Measurements from ENCODE around the gene SPOCK3.
"Not testable (repeated sequence)": the region's sequence is repeated elsewhere in the genome, so short reads cannot be mapped to it uniquely, and the experiment has no call there.

The SPOCK3 gene

DNA sequence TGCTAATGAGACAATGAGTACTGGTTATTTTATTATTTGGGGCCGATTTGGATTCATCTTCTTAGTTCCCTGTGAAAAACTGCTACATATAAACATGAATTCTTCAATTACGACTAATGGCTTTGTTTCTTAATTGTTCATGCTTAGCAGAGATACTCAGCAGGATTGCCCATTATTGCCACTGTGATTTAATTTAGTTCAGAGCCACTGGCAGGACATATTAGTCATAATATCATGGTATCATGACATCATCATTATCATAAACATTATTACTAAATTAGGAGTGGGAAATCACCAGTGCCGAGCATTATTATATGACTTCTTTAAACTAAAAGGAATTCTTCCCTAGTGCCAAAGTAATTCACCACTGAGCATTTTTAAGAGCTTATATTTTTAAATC is 201.4 kb downstream of the SPOCK3 start:
- DNase-seq, result no peak

DNA sequence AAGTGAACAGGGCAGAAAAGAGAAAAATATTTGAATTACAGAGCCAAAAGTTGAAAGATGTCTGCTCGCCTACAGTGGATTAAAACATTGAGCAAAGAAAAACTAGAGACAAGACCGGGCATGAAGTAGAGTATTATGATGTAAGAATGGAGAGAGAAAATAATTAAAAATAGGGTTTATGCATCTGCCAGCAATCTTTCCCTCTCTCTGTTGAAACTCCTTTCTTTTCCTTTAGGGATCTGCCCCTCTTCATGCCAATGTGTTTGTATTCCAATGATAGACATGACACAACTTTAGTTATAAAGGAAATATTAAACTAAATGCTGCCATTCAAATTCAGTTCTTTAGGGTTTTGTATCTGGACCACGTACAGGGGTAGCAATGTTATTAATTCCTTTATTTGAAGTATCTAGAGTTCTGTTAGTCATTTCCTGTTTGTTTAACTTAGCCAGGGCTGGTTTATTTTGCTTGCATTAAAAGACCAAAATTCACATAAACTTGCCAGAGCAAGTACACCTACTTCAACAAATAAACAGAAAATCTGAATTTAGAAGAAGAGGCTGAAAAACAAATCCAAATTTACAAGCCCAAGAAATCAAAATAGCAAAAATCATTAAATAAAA is 202.6 kb downstream of the SPOCK3 start:
- DNase-seq, result no peak

DNA sequence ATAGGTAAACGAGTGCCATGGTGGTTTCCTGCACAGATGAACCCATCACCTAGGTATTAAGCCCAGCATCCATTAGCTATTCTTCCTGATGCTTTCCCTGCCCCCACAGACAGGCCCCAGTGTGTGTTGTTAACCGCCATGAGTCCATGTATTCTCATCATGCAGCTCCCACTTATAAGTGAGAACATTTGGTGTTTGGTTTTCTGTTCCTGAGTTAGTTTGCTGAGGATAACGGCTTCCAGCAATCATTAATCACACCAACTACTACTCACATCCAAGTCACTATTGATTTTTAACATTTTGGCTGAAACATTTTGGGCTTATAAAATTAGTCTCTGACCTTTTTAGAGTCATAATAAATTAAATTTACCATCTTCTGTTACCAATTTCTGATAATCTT is 205.3 kb downstream of the SPOCK3 start:
- DNase-seq, result no peak

DNA sequence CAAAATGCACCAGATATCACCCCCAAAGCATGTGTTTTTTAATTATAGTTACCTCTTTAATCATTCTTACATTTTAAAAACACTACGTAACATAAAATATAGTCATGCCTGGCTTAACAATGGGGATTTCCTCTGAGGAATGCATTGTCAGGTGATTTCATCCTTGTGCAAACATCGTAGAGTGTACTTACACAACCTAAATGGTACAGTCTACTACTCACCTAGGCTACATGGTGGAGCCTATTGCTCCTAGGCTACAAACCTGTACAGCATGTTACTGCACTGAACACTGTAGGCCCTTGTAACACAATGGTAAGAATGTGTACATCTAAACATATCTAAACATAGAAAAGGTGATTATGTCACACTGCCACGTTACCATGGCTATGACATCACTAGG is 208.6 kb downstream of the SPOCK3 start:
- no peak for DNase-seq

DNA sequence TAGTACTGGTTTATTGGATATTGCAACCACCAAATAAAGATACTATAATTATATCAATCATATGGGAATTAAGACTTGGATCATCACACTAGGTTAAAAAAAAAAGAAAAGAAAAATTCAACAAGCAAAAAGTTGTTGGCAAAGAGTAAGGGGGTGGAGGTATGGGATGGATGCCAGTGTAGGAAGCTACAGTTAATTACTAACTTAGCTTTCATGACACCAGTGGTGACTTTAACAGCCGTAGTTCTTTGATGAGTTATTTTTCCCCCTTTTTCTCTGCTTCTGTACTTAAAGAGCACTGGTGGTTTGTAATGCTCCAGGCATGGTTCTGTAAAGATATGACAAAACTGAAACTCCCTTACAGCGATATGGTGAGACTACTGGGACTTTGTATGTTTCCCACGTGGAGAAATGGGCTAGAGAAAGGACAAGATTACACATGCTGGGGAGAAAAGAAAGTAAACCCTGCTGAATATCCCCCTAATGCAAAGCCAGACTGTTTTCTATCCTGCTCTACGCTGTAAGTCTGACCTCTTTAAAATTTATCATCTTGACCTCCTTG is 210.8 kb downstream of the SPOCK3 start:
- no peak for DNase-seq

DNA sequence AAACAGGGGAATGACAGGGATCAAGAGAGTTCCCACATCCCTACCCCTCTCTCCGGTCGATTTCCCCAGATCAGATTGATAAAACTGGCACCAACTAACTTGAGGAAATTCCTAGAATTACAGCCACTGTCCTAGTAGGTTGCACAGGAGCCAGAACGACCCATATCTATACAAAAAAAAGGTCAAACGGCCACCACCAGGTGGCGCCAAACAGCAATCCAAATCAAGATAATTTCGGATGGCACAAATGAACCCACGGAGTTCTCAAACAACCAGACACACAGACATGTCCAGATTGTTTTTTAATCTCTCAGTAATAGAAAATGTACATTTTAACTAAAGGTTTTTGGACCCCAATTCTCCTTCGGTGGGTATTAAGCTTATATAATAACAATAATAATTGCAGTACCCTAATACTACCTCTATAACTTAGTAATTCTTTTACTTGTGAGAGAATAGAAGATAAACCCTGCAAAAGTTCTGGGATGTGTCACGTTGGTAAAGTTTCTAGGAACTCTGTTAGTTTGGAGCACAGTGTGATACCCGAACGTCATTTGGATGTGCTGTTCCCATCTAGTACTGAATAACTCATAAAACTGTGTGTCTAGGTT is 212.6 kb downstream of the SPOCK3 start:
- peak; percentile 17 for DNase-seq

DNA sequence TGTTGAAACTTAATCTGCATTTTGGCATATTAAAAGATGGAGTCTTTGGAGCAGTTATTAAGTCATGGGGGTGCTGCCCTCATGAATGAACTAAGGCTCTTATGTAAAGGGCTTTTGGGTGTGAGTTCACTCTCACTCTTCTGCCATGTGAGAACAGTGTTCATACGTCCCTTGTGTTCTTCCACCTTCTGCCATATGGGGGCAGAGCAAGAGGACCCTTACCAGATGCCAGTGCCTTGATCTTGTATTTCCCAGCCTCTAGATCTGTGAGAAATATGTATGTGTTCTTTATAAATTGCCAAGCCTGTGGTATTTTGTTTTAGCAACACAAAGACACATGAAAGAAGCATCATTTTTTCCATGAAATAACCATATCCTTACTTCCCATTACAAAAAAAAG is 213.9 kb downstream of the SPOCK3 start:
- no peak for DNase-seq

DNA sequence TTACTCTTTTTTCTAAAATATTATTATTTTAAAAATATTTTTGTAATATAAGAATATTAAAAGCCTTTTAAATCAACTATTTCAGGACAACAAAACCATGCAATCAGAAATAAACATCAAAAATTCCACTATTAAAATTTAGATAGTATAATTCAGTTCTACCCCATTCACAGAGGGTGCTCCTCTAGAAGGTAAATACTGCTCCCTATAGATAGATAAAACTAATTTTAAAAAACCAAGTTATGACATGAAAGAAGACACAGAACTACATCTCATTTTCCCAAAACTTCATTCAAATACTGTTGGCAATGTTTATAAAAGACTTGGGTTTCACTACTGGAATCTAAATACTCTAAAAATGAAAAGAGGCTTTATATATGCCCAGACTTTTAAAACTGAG is 219.3 kb downstream of the SPOCK3 start:
- DNase-seq, result no peak

DNA sequence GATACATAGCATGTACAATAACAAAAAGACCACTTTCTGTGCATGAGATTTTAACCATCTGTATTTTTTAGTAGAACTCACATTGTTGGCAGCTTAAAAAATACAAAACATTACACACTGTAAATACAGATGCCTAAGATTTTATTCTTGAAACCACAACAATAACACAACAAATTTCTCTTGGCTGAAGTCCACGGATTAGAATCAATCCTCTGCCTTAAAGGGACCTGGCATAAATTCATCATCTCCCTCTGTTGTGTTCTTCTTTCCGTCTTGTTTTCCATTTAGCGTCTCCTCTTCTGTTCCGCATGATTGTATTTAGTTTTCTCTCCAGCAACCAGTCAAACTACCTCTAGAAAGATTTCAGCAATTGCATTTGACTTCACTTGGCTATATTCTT is 231.0 kb downstream of the SPOCK3 start:
- DNase-seq, result no peak

DNA sequence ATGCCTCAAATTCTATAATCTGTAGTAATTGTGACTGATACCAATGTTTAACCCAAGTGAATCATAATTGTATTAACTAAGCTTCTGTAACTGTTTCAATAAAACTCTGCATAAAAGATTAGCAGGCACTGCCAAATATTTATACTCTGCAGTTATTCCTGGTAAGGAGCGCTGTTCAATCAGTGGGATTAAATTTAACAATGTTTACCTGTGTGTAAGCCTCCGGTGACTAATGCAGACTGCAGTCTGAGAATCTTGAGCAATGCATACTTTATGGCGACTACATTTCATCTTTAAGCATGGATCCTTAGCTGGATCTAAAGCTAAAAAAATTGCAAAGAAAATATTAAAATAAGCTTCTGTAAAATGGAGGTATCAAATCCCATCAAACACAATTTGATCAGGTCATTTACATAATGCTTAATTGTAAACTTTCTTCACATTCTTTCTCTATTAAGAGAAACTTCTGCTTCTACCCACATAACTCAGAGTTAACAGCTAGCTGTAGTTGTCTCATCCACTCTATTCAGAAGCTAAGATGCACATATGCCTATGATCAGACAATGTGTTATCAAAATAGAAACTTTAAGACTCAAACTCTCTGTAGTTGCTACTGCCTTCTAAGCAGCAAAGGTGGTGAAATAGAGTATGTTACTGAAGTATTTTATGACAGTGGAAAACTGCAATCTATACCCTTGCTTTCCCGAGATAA is 234.0 kb downstream of the SPOCK3 start:
- DNase-seq, result no peak

DNA sequence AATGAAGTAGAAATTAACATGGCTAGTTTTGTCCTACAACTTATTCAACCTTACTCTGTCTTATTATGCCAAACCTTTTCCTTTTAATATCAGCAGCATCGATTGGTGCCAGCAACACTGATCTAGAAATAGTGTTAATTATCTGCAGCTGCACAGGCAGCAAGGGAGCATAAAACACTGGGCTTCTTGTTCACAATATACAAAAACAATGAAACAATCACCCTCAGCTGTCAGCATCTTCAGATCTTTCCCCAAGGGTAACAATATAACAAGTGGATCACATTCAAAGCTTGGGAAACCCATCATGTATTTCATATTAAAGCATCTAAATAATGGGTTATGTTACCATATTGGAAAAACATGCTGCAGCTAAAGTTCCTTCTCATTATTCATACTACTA is 238.1 kb downstream of the SPOCK3 start:
- no peak for DNase-seq

DNA sequence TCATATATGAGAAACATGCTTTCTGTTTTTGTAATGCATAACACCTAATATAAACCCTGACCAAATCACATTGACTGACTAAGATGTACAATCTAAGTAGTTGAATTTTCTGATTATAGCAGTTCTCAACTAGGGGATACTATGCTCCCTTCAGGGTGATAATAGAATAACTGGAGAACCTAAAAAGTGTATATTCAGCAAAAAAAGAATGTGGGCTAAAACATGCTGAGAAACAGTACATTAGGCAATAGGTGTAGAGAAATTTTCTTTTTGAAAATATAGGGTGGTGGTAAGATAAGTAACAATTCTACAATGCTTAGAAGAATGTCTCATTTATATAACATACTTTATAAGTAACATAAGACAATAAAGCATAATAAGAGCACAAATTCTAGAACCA is 239.6 kb downstream of the SPOCK3 start:
- DNase-seq, result no peak

DNA sequence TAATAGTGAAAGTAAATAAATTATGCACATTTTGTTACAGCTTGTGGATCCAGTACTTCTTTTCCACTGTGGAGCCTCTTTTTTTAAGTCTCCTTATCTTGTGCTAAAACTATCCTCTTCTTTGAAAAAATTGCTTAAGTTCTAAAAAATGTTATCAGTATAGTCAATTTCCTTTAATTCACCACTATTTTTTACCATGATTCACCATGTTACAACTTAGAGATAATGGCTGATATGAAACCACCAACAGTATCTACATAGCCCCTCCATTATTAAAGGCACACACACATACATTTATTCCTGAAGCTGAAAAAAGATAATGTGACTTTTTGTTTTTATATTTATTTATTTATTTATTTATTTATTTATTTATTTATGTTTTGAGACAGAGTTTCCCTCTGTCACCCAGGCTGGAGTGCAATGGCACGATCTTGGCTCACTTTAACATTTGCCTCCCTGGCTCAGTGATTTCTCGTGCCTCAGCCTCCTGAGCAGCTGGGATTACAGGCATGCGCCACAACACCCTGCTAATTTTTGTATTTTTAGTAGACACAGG is 243.2 kb downstream of the SPOCK3 start:
- no peak for DNase-seq

DNA sequence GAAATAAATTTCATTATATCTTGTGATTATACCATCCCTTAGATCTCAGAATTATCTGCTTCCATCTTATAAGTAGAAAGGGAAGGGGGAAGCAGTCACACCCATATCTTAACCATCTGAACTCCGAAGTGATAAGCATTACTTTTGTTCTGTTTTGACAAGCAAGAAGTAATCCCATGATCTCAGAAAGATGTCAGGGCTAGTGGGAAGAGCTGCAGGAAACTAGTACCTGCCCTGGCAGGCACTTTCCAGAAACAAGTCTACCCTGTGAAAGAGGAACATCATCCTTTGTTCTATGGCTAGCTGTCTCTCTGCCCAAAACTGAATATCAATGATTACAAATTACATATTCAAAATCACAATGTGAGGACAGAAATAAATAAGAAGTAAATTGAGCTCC is 244.4 kb downstream of the SPOCK3 start:
- DNase-seq, result no peak

DNA sequence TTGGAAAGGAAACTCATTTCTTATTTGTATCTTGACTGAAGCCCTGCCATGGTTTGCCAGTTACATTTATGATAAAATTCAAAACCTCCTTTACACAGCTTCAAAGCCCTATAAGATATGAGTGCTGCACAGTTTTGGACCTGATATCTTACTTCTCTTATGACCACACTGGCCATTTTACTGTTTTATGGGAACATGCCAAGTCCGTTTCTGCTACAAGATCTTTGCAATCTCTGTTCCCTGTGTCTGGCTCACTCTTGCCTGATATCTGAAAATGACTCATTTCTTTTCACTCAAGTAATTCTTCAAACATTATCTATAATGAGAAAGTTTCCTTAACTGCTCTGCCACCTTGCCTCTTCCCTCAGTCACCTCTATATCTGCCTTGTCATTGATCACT is 247.3 kb downstream of the SPOCK3 start:
- no peak for DNase-seq

DNA sequence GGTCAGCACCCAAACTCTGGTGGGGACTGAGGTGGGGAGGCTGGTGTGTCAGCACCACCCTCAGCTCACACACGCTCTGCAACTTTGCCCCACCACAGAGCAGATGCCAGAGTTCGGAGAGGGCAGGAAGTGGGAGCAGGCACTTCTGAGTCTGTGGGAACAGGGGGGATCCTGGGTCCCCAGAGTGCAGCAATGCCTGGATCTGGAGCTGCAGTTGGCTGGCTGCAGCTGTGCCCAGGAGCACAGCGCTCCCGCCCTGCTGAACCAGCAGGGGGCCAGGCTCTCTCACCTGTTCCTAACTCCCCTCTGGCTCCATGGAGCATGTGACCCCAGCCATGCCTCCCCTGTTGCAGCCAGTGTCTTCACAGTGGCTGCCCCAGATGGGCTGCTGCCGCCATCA is 252.4 kb downstream of the SPOCK3 start:
- DNase-seq, result no peak

DNA sequence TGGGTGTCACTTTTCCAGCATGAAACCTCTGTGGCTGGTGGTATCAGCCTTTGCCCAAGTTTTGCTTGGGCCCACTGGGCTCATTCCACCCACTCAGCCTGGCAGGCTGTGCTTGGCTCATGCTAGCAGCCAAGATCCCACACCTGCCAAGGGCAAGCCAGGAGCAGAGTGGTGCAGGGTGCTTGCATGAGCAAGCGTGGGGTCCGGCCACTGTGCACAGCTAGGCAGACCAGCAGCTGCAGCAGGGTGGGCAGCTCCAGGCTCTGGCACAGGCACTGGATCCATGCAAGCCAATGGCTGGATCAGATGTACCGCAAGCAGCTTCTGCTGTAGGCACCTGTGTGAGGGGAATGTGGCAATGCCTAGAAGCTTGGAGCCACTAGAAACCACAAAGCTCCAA is 253.9 kb downstream of the SPOCK3 start:
- no peak for DNase-seq

DNA sequence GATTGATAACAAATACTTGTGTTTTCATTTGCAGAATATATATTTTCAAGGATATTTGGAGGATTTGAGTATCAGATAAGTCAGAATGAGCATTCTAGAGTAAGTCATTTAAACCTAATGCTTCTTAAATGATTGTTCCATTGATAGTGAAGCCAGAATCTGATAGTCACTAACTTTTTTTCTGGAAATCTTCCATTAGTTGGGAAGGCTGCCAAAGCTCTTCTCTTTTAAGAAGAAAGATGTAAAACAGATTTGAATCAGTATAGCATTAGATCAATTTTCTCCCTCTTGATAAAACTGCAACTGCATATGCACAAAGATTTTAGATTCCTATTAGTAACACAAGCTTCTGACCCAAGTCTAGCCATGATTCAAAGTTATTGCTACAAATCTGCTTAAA is 256.7 kb downstream of the SPOCK3 start:
- no peak for DNase-seq

DNA sequence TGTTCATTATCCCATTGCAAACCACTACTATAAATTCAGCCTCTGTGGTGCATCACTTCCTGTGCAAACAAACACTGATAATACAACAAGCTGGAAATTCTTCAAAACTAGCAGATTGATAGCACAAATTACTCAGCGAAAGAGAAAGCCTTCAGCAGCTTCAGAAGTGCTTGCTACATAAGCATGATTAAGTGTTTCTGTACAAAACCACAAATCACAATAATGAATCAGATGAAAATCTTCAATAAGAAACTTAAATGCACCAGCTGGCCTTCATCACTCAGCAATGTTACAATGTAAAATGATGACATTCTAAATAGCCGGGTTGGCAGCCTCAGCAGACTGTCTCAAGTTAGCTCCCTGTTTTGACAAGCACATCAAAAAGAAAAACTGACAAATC is 262.2 kb downstream of the SPOCK3 start:
- no peak for DNase-seq

DNA sequence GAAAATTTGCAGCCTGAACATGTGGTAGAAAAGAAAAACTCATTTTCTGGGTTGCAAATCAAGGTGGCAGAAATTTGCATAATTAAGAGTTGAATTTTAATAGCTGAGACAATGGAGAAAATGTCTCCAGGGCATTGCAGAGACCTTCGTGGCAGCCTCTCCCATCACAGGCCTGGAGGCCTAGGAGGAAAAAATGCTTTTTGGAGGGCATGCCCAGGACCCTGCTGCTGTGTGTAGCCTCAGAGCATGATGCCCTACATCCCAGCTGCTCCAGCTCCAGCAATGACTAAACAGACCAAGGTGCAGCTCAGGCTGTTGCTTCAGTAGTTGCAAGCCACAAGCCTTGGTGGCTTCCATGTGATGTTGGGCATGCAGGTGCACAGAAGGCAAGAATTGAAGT is 266.1 kb downstream of the SPOCK3 start:
- not testable (repeated sequence) for DNase-seq

DNA sequence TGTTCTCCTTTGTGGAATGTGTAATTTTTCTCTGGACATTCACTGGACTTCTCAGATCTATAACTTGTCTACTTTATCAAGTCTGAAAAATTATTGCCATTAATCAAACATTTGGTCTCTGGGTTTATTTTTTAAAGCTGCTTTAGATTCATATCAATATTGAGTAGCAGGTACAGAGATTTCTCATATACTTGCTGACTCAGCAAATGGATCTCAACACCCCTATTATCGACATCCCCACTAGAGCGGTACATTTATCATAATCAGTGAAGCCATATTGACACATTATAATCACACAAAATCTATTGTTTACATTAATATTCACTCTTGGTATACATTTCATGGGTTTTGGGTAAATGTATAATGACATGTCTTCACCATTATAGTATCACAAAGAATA is 268.7 kb downstream of the SPOCK3 start:
- no peak for DNase-seq

DNA sequence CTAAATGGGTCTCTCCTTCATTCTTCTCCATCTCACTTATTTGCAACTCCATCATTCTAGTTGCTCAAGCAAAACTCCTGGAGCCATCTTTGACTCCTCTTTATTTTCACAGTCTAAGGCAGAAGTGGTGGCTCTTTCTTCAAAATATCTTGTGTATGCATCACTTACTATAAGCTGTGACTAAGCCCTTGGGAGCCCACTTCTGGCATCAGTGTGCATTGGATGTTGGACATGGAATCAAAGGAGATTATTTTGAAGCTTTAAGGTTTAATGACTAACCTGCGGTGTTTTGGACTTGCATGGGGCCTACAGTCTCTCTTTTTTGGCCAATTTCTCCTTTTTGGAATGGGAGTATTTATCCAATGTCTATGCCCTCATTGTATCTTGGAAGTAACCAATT is 276.8 kb downstream of the SPOCK3 start:
- DNase-seq, result no peak

DNA sequence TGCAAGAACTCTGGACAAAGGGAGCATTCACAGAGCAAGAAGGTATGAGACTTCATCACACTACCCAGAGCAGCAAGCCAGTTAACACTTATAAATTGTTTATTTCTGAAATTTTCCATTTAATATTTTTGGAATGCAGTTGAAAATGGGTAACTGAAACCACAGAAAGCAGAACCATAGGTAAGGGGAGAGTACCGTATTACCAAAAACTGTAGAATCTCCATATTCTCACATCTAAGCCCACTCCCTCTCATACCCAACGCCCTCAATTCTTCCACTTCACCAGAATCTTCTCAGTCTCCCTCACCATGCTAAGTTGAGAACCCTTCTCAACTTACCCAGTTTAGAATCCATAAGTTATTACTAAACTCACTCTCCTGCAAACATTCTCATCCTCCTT is 277.8 kb downstream of the SPOCK3 start:
- no peak for DNase-seq

DNA sequence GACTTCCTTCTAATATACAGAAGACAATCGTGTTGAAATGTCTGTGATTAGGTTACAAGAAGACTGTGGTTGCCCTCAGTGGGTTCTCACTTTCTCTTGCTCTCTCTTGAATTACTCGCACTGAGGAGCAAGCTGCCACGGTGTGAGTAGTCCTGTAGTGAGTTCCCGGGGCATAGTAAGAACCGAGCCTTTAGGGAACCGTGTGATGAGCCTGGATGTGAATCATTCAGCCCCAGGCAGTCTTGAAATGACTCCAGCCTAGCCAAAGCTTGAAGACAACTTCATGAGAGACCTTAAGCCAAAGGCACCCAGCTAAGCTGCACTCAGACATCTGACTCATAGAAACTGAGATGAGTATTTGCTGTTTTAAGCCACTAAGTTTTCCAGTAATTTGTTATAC is 292.7 kb downstream of the SPOCK3 start:
- DNase-seq, result no peak

Measured in effector CD4-positive, alpha-beta T cell (primary cell).